HepG2 (cell line): ENCODE measurements around the gene PRRT2. TPM values are rescaled to one million over a fixed set of nuclear protein-coding genes. Genes with fewer than 3 reads are reported as not detected.

Experiments used
- ARNTL ChIP-seq: sonication (generic); formaldehyde crosslinking; IDR thresholded peaks from 2 replicates; pipeline ENCODE4 v1.4.0; 2020; ENCODE audit warnings: mild to moderate bottlenecking, missing genetic modification reagents
- ATF3 ChIP-seq: sonication (generic); formaldehyde crosslinking; IDR thresholded peaks from 2 replicates; pipeline ENCODE4 v1.4.0; 2020; ENCODE audit warnings: missing genetic modification reagents
- EP300 ChIP-seq, 3 experiments: sonication (generic) in 1 of 3; formaldehyde crosslinking in 1 of 3; IDR thresholded peaks; 2 replicates each; pipeline versions ENCODE4 v1.5.1 to v1.6.1; 2011 to 2020; ENCODE audit warnings: low read depth in 2 of 3, low read length in 2 of 3, borderline replicate concordance in 1 of 3, improper control_type of control experiment in 1 of 3, mild to moderate bottlenecking in 1 of 3, missing genetic modification reagents in 1 of 3, moderate library complexity in 1 of 3
- FOXA1 ChIP-seq, 2 experiments: fragments of 450-650 bp in 1 of 2; sonication (generic) in 1 of 2; formaldehyde crosslinking in 1 of 2; IDR thresholded peaks; 2 replicates each; pipeline versions ENCODE4 v1.4.0 to v1.6.1; 2016 to 2020; ENCODE audit warnings: missing genetic modification reagents in 1 of 2
- HNRNPL ChIP-seq: fragments of 200-400 bp; formaldehyde crosslinking; IDR thresholded peaks from 2 replicates; pipeline ENCODE4 v1.6.1; 2017; ENCODE audit warnings: mild to moderate bottlenecking, low read depth, low read length
- ISL2 ChIP-seq: sonication (generic); formaldehyde crosslinking; IDR thresholded peaks from 2 replicates; pipeline ENCODE4 v1.5.0; 2020; ENCODE audit warnings: missing genetic modification reagents
- JUN ChIP-seq: sonication (generic); formaldehyde crosslinking; IDR thresholded peaks from 2 replicates; pipeline ENCODE4 v1.4.0; 2020; ENCODE audit warnings: mild to moderate bottlenecking, missing genetic modification reagents
- KAT7 ChIP-seq: IDR thresholded peaks from 2 replicates; pipeline ENCODE4 v1.6.1; 2018; ENCODE audit warnings: borderline replicate concordance, missing compliant biosample characterization
- KMT2B ChIP-seq: IDR thresholded peaks from 2 replicates; pipeline ENCODE4 v1.6.1; 2016; ENCODE audit warnings: missing genetic modification reagents, missing compliant biosample characterization
- LCORL ChIP-seq, 2 experiments: fragments of 450-650 bp in 1 of 2; sonication (generic) in 1 of 2; formaldehyde crosslinking in 1 of 2; IDR thresholded peaks; 2 replicates each; pipeline versions ENCODE4 v1.5.0 to v1.6.1; 2017 to 2020; ENCODE audit warnings: antibody characterized with exemption in 1 of 2, missing genetic modification reagents in 1 of 2
- NRL ChIP-seq: sonication (generic); formaldehyde crosslinking; IDR thresholded peaks from 2 replicates; pipeline ENCODE4 v1.5.0; 2020; ENCODE audit warnings: missing genetic modification reagents, mild to moderate bottlenecking, moderate library complexity, borderline replicate concordance
- SNAI1 ChIP-seq: sonication (generic); formaldehyde crosslinking; IDR thresholded peaks from 2 replicates; pipeline ENCODE4 v1.5.0; 2020; ENCODE audit warnings: mild to moderate bottlenecking, missing genetic modification reagents, borderline replicate concordance
- TCF7L2 ChIP-seq: IDR thresholded peaks from 2 replicates; pipeline ENCODE4 v1.6.1; 2011; ENCODE audit warnings: mild to moderate bottlenecking, low read depth, low read length, moderate library complexity
- ZFP91 ChIP-seq: sonication (generic); formaldehyde crosslinking; IDR thresholded peaks from 2 replicates; pipeline ENCODE4 v1.9.0; 2022; ENCODE audit warnings: missing genetic modification reagents, mild to moderate bottlenecking, borderline replicate concordance
- ZNF138 ChIP-seq: sonication (generic); formaldehyde crosslinking; IDR thresholded peaks from 2 replicates; pipeline ENCODE4 v1.5.0; 2020; ENCODE audit warnings: mild to moderate bottlenecking, low read depth, missing genetic modification reagents
- ZNF530 ChIP-seq: sonication (generic); formaldehyde crosslinking; IDR thresholded peaks from 2 replicates; pipeline ENCODE4 v1.5.0; 2020; ENCODE audit warnings: low read depth, mild to moderate bottlenecking, missing genetic modification reagents
- ZNF556 ChIP-seq: sonication (generic); formaldehyde crosslinking; IDR thresholded peaks from 2 replicates; pipeline ENCODE4 v1.4.0; 2020; ENCODE audit warnings: mild to moderate bottlenecking, missing genetic modification reagents, borderline replicate concordance
- ZNF597 ChIP-seq: sonication (generic); formaldehyde crosslinking; IDR thresholded peaks from 2 replicates; pipeline ENCODE4 v1.5.0; 2020; ENCODE audit warnings: missing genetic modification reagents
- ZNF674 ChIP-seq: sonication (generic); formaldehyde crosslinking; IDR thresholded peaks from 2 replicates; pipeline ENCODE4 v1.5.0; 2020; ENCODE audit warnings: low read depth, mild to moderate bottlenecking, missing genetic modification reagents
- ZNF891 ChIP-seq: sonication (generic); formaldehyde crosslinking; IDR thresholded peaks from 2 replicates; pipeline ENCODE4 v1.5.0; 2020; ENCODE audit warnings: mild to moderate bottlenecking, missing genetic modification reagents
- polyA plus RNA-seq, 8 experiments: library from polyadenylated mRNA; depleted of rRNA in 3 of 8; stranded (reverse) in 7 of 8; unstranded in 1 of 8; fragments of >200 nt; fragmentation: Illumina TruSeq in 4 of 8; extraction: Trizol in 4 of 8; gene quantifications; 2 replicates each; pipeline versions ENCODE4 v1.2.1 to v1.2.3, GENCODE V29; 2011 to 2016; ENCODE audit warnings: low read depth in 4 of 8, missing spikeins in 1 of 8, mixed read lengths in 1 of 8; ENCODE audit not compliant: insufficient read depth in 1 of 8
- total RNA-seq, 5 experiments: library from RNA; depleted of rRNA; stranded (reverse); fragments of >200 nt; fragmentation: Illumina TruSeq; extraction: Trizol; gene quantifications; 2 replicates each; pipeline ENCODE4 v1.2.3, GENCODE V29; 2016; ENCODE audit warnings: low read depth in 1 of 5
- TF ChIP-seq, protein P1 (sequence below): sonication (generic); formaldehyde crosslinking; IDR thresholded peaks from 2 replicates; pipeline ENCODE4 v1.4.0; 2020; ENCODE audit warnings: mild to moderate bottlenecking, low read depth, missing genetic modification reagents

The PRRT2 gene
- total and polyA plus RNA-seq, 2 of the 13 experiments (the other 11 are each of a cell fraction or from before 2014, with no cell fraction given) = 0.51 to 1.1 TPM

DNA sequence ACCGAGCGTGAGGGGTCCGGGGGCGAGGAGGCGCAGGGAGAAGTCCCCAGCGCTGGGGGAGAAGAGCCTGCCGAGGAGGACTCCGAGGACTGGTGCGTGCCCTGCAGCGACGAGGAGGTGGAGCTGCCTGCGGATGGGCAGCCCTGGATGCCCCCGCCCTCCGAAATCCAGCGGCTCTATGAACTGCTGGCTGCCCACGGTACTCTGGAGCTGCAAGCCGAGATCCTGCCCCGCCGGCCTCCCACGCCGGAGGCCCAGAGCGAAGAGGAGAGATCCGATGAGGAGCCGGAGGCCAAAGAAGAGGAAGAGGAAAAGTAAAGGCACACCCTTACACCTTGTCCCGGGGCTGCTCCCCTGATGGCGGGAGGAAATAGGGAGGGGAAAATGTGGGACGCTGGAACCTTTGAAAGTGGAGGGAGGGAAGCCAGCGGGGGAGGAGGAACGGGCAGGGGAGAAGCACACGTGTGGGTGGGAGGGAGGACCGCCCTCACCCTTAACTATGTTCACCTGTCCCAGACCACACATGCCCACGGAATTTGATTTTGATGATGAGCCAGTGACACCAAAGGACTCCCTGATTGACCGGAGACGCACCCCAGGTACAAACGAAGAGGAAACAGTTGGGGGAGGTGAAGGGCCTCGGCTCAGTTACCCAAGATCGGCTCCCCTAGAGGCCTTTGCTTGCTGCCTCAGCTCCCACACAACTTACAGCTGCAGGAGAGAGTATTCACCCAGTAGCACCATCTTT is 4.9 kb downstream of the PRRT2 start (continued):
- no peak for TF ChIP-seq LCORL (IDR thresholded peaks at IDR 0.05)
- no peak; the same call in 1 of the 2 replicates for TF ChIP-seq LCORL (CRISPR knock-in tag; IDR thresholded peaks at IDR 0.05)
- 0 out of 2 replicates have a peak, but pooled peaks have one; percentile 14 for TF ChIP-seq ZNF556
- peak in 1 of 2 experiments; percentile 9; a peak in 1 of 4 replicates for TF ChIP-seq EP300 (IDR thresholded peaks at IDR 0.05; ENCODE audit: low read depth in 2 of 2, low read length in 2 of 2)
- no peak for TF ChIP-seq EP300 (CRISPR knock-in tag; IDR thresholded peaks at IDR 0.05; ENCODE audit: borderline replicate concordance)
- TF ChIP-seq ZNF891 (CRISPR knock-in tag) = peak; percentile 60; the same call in 1 of the 2 replicates
- 0 out of 2 replicates have a peak, but pooled peaks have one; percentile 37 for TF ChIP-seq ISL2 (CRISPR knock-in tag)
- TF ChIP-seq KAT7 (CRISPR knock-in tag) = 0 out of 2 replicates have a peak, but pooled peaks have one; percentile 33
- peak; percentile 90 for TF ChIP-seq SNAI1
- TF ChIP-seq ZFP91 (CRISPR knock-in tag) = peak; percentile 85
- TF ChIP-seq ZNF530 (CRISPR knock-in tag) = no peak
- TF ChIP-seq ZNF674 (CRISPR knock-in tag) = peak; percentile 66; the same call in 1 of the 2 replicates
- TF ChIP-seq FOXA1 (IDR thresholded peaks at IDR 0.05) = no peak
- TF ChIP-seq FOXA1 (CRISPR knock-in tag; IDR thresholded peaks at IDR 0.05) = 0 out of 2 replicates have a peak, but pooled peaks have one; percentile 2
- peak; percentile 60; the same call in 1 of the 2 replicates for TF ChIP-seq HNRNPL
- TF ChIP-seq ARNTL = 0 out of 2 replicates have a peak, but pooled peaks have one; percentile 0
- TF ChIP-seq, protein P1, sequence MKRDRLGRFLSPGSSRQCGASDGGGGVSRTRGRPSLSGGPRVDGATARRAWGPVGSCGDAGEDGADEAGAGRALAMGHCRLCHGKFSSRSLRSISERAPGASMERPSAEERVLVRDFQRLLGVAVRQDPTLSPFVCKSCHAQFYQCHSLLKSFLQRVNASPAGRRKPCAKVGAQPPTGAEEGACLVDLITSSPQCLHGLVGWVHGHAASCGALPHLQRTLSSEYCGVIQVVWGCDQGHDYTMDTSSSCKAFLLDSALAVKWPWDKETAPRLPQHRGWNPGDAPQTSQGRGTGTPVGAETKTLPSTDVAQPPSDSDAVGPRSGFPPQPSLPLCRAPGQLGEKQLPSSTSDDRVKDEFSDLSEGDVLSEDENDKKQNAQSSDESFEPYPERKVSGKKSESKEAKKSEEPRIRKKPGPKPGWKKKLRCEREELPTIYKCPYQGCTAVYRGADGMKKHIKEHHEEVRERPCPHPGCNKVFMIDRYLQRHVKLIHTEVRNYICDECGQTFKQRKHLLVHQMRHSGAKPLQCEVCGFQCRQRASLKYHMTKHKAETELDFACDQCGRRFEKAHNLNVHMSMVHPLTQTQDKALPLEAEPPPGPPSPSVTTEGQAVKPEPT (CRISPR knock-in tag) = 0 out of 2 replicates have a peak, but pooled peaks have one; percentile 2
- TF ChIP-seq TCF7L2 = no peak
- 0 out of 2 replicates have a peak, but pooled peaks have one; percentile 32 for TF ChIP-seq NRL (CRISPR knock-in tag)
- TF ChIP-seq ATF3 (CRISPR knock-in tag) = no peak
- TF ChIP-seq ZNF597 (CRISPR knock-in tag) = no peak
- no peak for TF ChIP-seq KMT2B (CRISPR knock-in tag)
- TF ChIP-seq JUN (CRISPR knock-in tag) = no peak
- TF ChIP-seq ZNF138 = 0 out of 2 replicates have a peak, but pooled peaks have one; percentile 2
